ENCODE results near the gene ASRGL1. TPM values are rescaled to one million over a fixed set of nuclear protein-coding genes. Genes with fewer than 3 reads are reported as not detected.

Gene ASRGL1
- total and polyA plus RNA-seq, 2 of the 13 experiments (the other 11 are each of a cell fraction or from before 2014, with no cell fraction given), result 50.8 to 97.5 TPM

- no peak for TF ChIP-seq FOXO4 (CRISPR knock-in tag; conservative IDR thresholded peaks at IDR 0.05)
- TF ChIP-seq ZNF790 (CRISPR knock-in tag; IDR thresholded peaks at IDR 0.05; ENCODE audit: borderline replicate concordance), result no peak
- no peak for TF ChIP-seq ZNF335 (CRISPR knock-in tag; IDR thresholded peaks at IDR 0.05)
- no peak for TF ChIP-seq NKX3-1 (CRISPR knock-in tag; IDR thresholded peaks at IDR 0.05)
- TF ChIP-seq YY1 (IDR thresholded peaks at IDR 0.05; ENCODE audit: insufficient read depth, insufficient replicate concordance, low read depth, low read length), result no peak
- TF ChIP-seq KDM5B (CRISPR knock-in tag; IDR thresholded peaks at IDR 0.05; ENCODE audit: borderline replicate concordance), result no peak
- no peak for TF ChIP-seq KDM4B (CRISPR knock-in tag; IDR thresholded peaks at IDR 0.05)
- no peak for TF ChIP-seq ZNF20 (CRISPR knock-in tag; IDR thresholded peaks at IDR 0.05)
- no peak for TF ChIP-seq LRRFIP1 (CRISPR knock-in tag; conservative IDR thresholded peaks at IDR 0.05)
- no peak for TF ChIP-seq RFX5 (IDR thresholded peaks at IDR 0.05; ENCODE audit: low read depth, low read length)
- no peak for TF ChIP-seq ZNF30 (CRISPR knock-in tag; IDR thresholded peaks at IDR 0.05)
- TF ChIP-seq RFXANK (CRISPR knock-in tag; IDR thresholded peaks at IDR 0.05), result no peak
- TF ChIP-seq, protein P1, sequence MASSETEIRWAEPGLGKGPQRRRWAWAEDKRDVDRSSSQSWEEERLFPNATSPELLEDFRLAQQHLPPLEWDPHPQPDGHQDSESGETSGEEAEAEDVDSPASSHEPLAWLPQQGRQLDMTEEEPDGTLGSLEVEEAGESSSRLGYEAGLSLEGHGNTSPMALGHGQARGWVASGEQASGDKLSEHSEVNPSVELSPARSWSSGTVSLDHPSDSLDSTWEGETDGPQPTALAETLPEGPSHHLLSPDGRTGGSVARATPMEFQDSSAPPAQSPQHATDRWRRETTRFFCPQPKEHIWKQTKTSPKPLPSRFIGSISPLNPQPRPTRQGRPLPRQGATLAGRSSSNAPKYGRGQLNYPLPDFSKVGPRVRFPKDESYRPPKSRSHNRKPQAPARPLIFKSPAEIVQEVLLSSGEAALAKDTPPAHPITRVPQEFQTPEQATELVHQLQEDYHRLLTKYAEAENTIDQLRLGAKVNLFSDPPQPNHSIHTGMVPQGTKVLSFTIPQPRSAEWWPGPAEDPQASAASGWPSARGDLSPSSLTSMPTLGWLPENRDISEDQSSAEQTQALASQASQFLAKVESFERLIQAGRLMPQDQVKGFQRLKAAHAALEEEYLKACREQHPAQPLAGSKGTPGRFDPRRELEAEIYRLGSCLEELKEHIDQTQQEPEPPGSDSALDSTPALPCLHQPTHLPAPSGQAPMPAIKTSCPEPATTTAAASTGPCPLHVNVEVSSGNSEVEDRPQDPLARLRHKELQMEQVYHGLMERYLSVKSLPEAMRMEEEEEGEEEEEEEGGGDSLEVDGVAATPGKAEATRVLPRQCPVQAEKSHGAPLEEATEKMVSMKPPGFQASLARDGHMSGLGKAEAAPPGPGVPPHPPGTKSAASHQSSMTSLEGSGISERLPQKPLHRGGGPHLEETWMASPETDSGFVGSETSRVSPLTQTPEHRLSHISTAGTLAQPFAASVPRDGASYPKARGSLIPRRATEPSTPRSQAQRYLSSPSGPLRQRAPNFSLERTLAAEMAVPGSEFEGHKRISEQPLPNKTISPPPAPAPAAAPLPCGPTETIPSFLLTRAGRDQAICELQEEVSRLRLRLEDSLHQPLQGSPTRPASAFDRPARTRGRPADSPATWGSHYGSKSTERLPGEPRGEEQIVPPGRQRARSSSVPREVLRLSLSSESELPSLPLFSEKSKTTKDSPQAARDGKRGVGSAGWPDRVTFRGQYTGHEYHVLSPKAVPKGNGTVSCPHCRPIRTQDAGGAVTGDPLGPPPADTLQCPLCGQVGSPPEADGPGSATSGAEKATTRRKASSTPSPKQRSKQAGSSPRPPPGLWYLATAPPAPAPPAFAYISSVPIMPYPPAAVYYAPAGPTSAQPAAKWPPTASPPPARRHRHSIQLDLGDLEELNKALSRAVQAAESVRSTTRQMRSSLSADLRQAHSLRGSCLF (CRISPR knock-in tag; IDR thresholded peaks at IDR 0.05; ENCODE audit: borderline replicate concordance), result no peak
- no peak for TF ChIP-seq MYC (CRISPR knock-in tag; IDR thresholded peaks at IDR 0.05; ENCODE audit: borderline replicate concordance)
- no peak for TF ChIP-seq SNRNP70 (IDR thresholded peaks at IDR 0.05; ENCODE audit: low read depth, low read length)
- TF ChIP-seq HNF4A (CRISPR knock-in tag; IDR thresholded peaks at IDR 0.05), result peak; percentile 61
- no peak for TF ChIP-seq DNMT1 (CRISPR knock-in tag; IDR thresholded peaks at IDR 0.05)
- 0 out of 2 replicates have a peak, but pooled peaks have one; percentile 16 for TF ChIP-seq CREM (IDR thresholded peaks at IDR 0.05)
- TF ChIP-seq CREM (CRISPR knock-in tag; IDR thresholded peaks at IDR 0.05), result no peak
- TF ChIP-seq ZNF556 (CRISPR knock-in tag; IDR thresholded peaks at IDR 0.05; ENCODE audit: borderline replicate concordance), result no peak
- TF ChIP-seq PITX1 (CRISPR knock-in tag; IDR thresholded peaks at IDR 0.05), result peak; percentile 51; the same call in 1 of the 2 replicates
- no peak for TF ChIP-seq CERS6 (CRISPR knock-in tag; IDR thresholded peaks at IDR 0.05)
- no peak for TF ChIP-seq ZBTB1 (CRISPR knock-in tag; IDR thresholded peaks at IDR 0.05; ENCODE audit: borderline replicate concordance)
- TF ChIP-seq EED (CRISPR knock-in tag; IDR thresholded peaks at IDR 0.05), result no peak
Measured at GRCh38 chr11:62432695-62433094, 95.4 kb downstream of the ASRGL1 start (continued).

All from HepG2 (cell line).